Mesothelial cell of epicardium (in vitro differentiated cells): ENCODE results near the gene FABP7. TPM values are rescaled to one million over a fixed set of nuclear protein-coding genes. Genes with fewer than 3 reads are reported as not detected.

ENCODE experiments used
- DNase-seq, 2 experiments: peaks; one replicate each; pipeline ENCODE4 v3.0.0; 2021; ENCODE audit warnings: low spot score in 2 of 2; ENCODE audit not compliant: unreplicated experiment in 2 of 2
- H3K27ac Mint-ChIP-seq: 2 replicates; pipeline ENCODE4 v1.8.0; 2021; ENCODE audit warnings: mixed read lengths
- H3K27me3 Mint-ChIP-seq: 2 replicates; pipeline ENCODE4 v1.8.0; 2021; ENCODE audit warnings: low read depth, mixed read lengths
- H3K36me3 Mint-ChIP-seq: 2 replicates; pipeline ENCODE4 v1.8.0; 2021; ENCODE audit warnings: mixed read lengths
- H3K4me1 Mint-ChIP-seq: 2 replicates; pipeline ENCODE4 v1.8.0; 2021; ENCODE audit warnings: mixed read lengths
- H3K4me3 Mint-ChIP-seq: 2 replicates; pipeline ENCODE4 v1.8.0; 2021; ENCODE audit warnings: mild to moderate bottlenecking, moderate library complexity, mixed read lengths
- H3K9me3 Mint-ChIP-seq: 2 replicates; pipeline ENCODE4 v1.8.0; 2021; ENCODE audit warnings: mixed read lengths
- CTCF ChIP-seq: fragments of 200-600 bp; sonication (generic); IDR thresholded peaks from one replicate; pipeline ENCODE4 v1.5.0; 2021; ENCODE audit warnings: antibody characterized with exemption; ENCODE audit not compliant: unreplicated experiment
- total RNA-seq: library from RNA; stranded (reverse); gene quantifications from 3 replicates; pipeline ENCODE4 v1.2.1, GENCODE V29; 2021

FABP7 gene
- 2.9 to 4.0 TPM (median 3.9 TPM) in 3 replicates for total RNA-seq

GRCh38 chr6:122779667-122780066 lies at the start of gene FABP7:
Gene FABP7 (plus strand): TSS chr6:122779716. CDS start chr6:122779795, 79 bp downstream.
- Mint-ChIP-seq H3K4me1 (peaks cover 18% of the 10 kb centered on the region), H3K27me3 (no peaks in the 10 kb centered on the region), H3K27ac (no peak within 1 kb of the TSS), H3K36me3 (no peaks in the 10 kb centered on the region), H3K9me3 (peaks cover 10% of the 10 kb centered on the region), H3K4me3 (no peak within 1 kb of the TSS)
- no peak for DNase-seq
- no peak for TF ChIP-seq CTCF

- Mint-ChIP-seq H3K36me3 (peaks cover under 1% of the 10 kb centered on the region), H3K4me1 (peaks cover 20% of the 10 kb centered on the region), H3K27ac (no peak overlapping the region), H3K27me3 (no peaks in the 10 kb centered on the region), H3K4me3 (no peak overlapping the region), H3K9me3 (no peaks in the 10 kb centered on the region)
- no peak for DNase-seq
- TF ChIP-seq CTCF = no peak
Observed at GRCh38 chr6:122730334-122730733, 49.2 kb upstream of the FABP7 start.

- no peaks in the 10 kb centered on the region for H3K36me3 Mint-ChIP-seq
- peaks cover 25% of the 10 kb centered on the region for H3K4me1 Mint-ChIP-seq
- peak; percentile 85 for TF ChIP-seq CTCF
- no peak overlapping the region for H3K4me3 Mint-ChIP-seq
- no peak overlapping the region for H3K27ac Mint-ChIP-seq
- H3K9me3 Mint-ChIP-seq = no peaks in the 10 kb centered on the region
- no peaks in the 10 kb centered on the region for H3K27me3 Mint-ChIP-seq
- DNase-seq = no peak
Observed at GRCh38 chr6:122730775-122731386, 48.6 kb upstream of the FABP7 start.

- Mint-ChIP-seq H3K4me1 (peaks cover 28% of the 10 kb centered on the region), H3K4me3 (no peak overlapping the region), H3K27me3 (no peaks in the 10 kb centered on the region), H3K27ac (no peak overlapping the region), H3K9me3 (no peaks in the 10 kb centered on the region), H3K36me3 (no peaks in the 10 kb centered on the region)
- no peak for TF ChIP-seq CTCF
- DNase-seq = no peak
Observed at GRCh38 chr6:122733259-122733658, 46.3 kb upstream of the FABP7 start.

- TF ChIP-seq CTCF = no peak
- no peak overlapping the region for H3K4me3 Mint-ChIP-seq
- peak overlapping the region; percentile 86 for H3K27ac Mint-ChIP-seq
- DNase-seq = no peak
- H3K9me3 Mint-ChIP-seq = no peaks in the 10 kb centered on the region
- peaks cover 28% of the 10 kb centered on the region for H3K4me1 Mint-ChIP-seq
- no peaks in the 10 kb centered on the region for H3K36me3 Mint-ChIP-seq
- H3K27me3 Mint-ChIP-seq = no peaks in the 10 kb centered on the region
Observed at GRCh38 chr6:122734529-122735395, 44.8 kb upstream of the FABP7 start.
